ENCODE results near the gene MCM3.

DNA sequence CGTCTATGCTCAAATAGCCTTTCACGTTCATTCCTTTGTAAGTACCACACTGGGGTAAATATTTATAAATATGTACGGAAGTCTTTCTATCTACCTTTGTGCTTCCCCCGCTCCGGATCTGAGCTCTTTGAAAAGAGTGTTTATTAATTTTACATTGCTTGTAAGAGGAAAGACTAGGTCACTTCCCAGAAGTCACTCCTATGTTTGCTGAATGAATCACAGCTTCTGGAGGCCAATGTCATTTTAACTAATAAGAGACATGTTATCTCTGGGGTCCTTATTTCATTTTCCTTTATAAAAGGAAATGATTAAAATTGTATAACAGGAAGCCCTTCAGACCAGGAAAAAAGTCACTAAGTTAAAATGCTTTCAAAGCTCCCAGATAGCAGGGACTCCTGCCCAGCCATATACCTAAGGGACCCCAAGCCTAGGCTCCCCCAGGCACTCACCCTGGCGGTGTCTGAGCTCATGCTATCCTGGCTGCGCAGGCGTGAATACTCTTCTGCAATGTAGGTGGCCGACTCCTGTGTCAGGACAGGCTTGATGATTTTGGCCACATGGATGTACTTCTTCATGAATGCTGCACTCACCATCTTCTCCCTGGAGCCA, 12.6 kb downstream of the MCM3 start:
- TF ChIP-seq, protein P1, sequence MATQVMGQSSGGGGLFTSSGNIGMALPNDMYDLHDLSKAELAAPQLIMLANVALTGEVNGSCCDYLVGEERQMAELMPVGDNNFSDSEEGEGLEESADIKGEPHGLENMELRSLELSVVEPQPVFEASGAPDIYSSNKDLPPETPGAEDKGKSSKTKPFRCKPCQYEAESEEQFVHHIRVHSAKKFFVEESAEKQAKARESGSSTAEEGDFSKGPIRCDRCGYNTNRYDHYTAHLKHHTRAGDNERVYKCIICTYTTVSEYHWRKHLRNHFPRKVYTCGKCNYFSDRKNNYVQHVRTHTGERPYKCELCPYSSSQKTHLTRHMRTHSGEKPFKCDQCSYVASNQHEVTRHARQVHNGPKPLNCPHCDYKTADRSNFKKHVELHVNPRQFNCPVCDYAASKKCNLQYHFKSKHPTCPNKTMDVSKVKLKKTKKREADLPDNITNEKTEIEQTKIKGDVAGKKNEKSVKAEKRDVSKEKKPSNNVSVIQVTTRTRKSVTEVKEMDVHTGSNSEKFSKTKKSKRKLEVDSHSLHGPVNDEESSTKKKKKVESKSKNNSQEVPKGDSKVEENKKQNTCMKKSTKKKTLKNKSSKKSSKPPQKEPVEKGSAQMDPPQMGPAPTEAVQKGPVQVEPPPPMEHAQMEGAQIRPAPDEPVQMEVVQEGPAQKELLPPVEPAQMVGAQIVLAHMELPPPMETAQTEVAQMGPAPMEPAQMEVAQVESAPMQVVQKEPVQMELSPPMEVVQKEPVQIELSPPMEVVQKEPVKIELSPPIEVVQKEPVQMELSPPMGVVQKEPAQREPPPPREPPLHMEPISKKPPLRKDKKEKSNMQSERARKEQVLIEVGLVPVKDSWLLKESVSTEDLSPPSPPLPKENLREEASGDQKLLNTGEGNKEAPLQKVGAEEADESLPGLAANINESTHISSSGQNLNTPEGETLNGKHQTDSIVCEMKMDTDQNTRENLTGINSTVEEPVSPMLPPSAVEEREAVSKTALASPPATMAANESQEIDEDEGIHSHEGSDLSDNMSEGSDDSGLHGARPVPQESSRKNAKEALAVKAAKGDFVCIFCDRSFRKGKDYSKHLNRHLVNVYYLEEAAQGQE (IDR thresholded peaks at IDR 0.05; ENCODE audit: insufficient read depth in 1 of 2, low read depth in 2 of 2, low read length in 2 of 2), result no peak
- TF ChIP-seq POLR2AphosphoS5 (IDR thresholded peaks at IDR 0.05; ENCODE audit: low read depth, low read length), result no peak
- no peak for TF ChIP-seq SIN3A (IDR thresholded peaks at IDR 0.05; ENCODE audit: borderline replicate concordance, insufficient read depth, low read length)

All from PFSK-1 (cell line).